Measurements from ENCODE around the gene KCNMA1. TPM values are rescaled to one million over a fixed set of nuclear protein-coding genes. Genes with fewer than 3 reads are reported as not detected.

Gene KCNMA1
- total and polyA plus RNA-seq, 2 donors (not counting 1 experiment from before 2014, with no cell fraction given) = 0.82 to 3.1 TPM

GRCh38 chr10:76945166-76945565 lies 692.4 kb downstream of the KCNMA1 start:
- DNase-seq (no peak), ATAC-seq (ENCODE audit: low read depth) (no peak)
- Mint-ChIP-seq H3K27ac (no peak overlapping the region), H3K4me1 (no peaks in the 10 kb centered on the region), H3K4me3 (no peak overlapping the region), H3K9me3 (ENCODE audit: insufficient read depth) (no peaks in the 10 kb centered on the region), H3K27me3 (no peaks in the 10 kb centered on the region)
- Histone ChIP-seq H4K20me1 (ENCODE audit: control insufficient read depth, insufficient read depth, low read length, poor library complexity, severe bottlenecking) (no peaks in the 10 kb centered on the region), H3K27ac (ENCODE audit: low read length in 2 of 2) (no peak overlapping the region), H3K4me1 (ENCODE audit: control insufficient read depth in 2 of 2, insufficient read depth in 2 of 2, low read length in 2 of 2) (no peaks in the 10 kb centered on the region), H2AFZ (ENCODE audit: insufficient read depth, low read depth, low read length, poor library complexity, severe bottlenecking) (no peak overlapping the region), H3K79me2 (ENCODE audit: control insufficient read depth, insufficient read depth, low read length) (no peaks in the 10 kb centered on the region), H3K4me3 (ENCODE audit: control extremely low read depth in 1 of 5, extremely low read depth in 1 of 5, insufficient read depth in 1 of 5, low read depth in 2 of 5, low read length in 4 of 5) (no peak overlapping the region), H3K4me2 (replicated peaks; ENCODE audit: low read depth, low read length, poor library complexity, severe bottlenecking) (no peak overlapping the region), H3K27me3 (replicated peaks in 1 of 4; ENCODE audit: control extremely low read depth in 1 of 4, control insufficient read depth in 3 of 4, insufficient read depth in 4 of 4, low read length in 3 of 4) (no peaks in the 10 kb centered on the region), H3K9ac (ENCODE audit: low read length) (no peak overlapping the region), H3K36me3 (replicated peaks in 1 of 2; ENCODE audit: control extremely low read depth in 1 of 2, control insufficient read depth in 1 of 2, extremely low read depth in 1 of 2, insufficient read depth in 2 of 2, low read length in 1 of 2) (no peaks in the 10 kb centered on the region), H3K9me3 (ENCODE audit: control extremely low read depth in 1 of 3, control insufficient read depth in 2 of 3, insufficient read depth in 1 of 3, low read length in 2 of 3) (no peaks in the 10 kb centered on the region)
- POLR2A ChIA-PET = no interaction called here
- intact Hi-C loops (cut with micrococcal nuclease) = no loop called here
- CTCF ChIA-PET = no interaction called here
- TF ChIP-seq EZH2 (IDR thresholded peaks at IDR 0.05; ENCODE audit: borderline replicate concordance, insufficient read depth, low read depth, low read length, poor library complexity, severe bottlenecking) (no peak), CTCF (IDR thresholded peaks at IDR 0.05) (no peak)
- WGBS (ENCODE audit: insufficient coverage) = 95% methylated on average over 2 of the region's 5 CpGs

- Histone ChIP-seq H3K9me3 (ENCODE audit: control extremely low read depth in 1 of 3, control insufficient read depth in 2 of 3, insufficient read depth in 1 of 3, low read length in 2 of 3) (no peaks in the 10 kb centered on the region), H3K9ac (ENCODE audit: low read length) (no peak overlapping the region), H3K79me2 (ENCODE audit: control insufficient read depth, insufficient read depth, low read length) (no peaks in the 10 kb centered on the region), H3K27me3 (replicated peaks in 1 of 4; ENCODE audit: control extremely low read depth in 1 of 4, control insufficient read depth in 3 of 4, insufficient read depth in 4 of 4, low read length in 3 of 4) (no peaks in the 10 kb centered on the region), H3K4me3 (ENCODE audit: control extremely low read depth in 1 of 5, extremely low read depth in 1 of 5, insufficient read depth in 1 of 5, low read depth in 2 of 5, low read length in 4 of 5) (no peak overlapping the region), H3K4me1 (ENCODE audit: control insufficient read depth in 2 of 2, insufficient read depth in 2 of 2, low read length in 2 of 2) (no peaks in the 10 kb centered on the region), H3K36me3 (replicated peaks in 1 of 2; ENCODE audit: control extremely low read depth in 1 of 2, control insufficient read depth in 1 of 2, extremely low read depth in 1 of 2, insufficient read depth in 2 of 2, low read length in 1 of 2) (no peaks in the 10 kb centered on the region), H3K4me2 (replicated peaks; ENCODE audit: low read depth, low read length, poor library complexity, severe bottlenecking) (no peak overlapping the region), H2AFZ (ENCODE audit: insufficient read depth, low read depth, low read length, poor library complexity, severe bottlenecking) (no peak overlapping the region), H4K20me1 (ENCODE audit: control insufficient read depth, insufficient read depth, low read length, poor library complexity, severe bottlenecking) (no peaks in the 10 kb centered on the region), H3K27ac (ENCODE audit: low read length in 2 of 2) (no peak overlapping the region)
- DNase-seq (no peak), ATAC-seq (ENCODE audit: low read depth) (no peak)
- intact Hi-C loops (cut with micrococcal nuclease) = no loop called here
- Mint-ChIP-seq H3K27ac (no peak overlapping the region), H3K4me3 (no peak overlapping the region), H3K27me3 (no peaks in the 10 kb centered on the region), H3K9me3 (ENCODE audit: insufficient read depth) (no peaks in the 10 kb centered on the region), H3K4me1 (no peaks in the 10 kb centered on the region)
- 94% methylated on average over 7 of the region's 7 CpGs for WGBS (ENCODE audit: insufficient coverage)
- ChIA-PET CTCF (no interaction called here), POLR2A (no interaction called here)
- no peak for TF ChIP-seq CTCF (IDR thresholded peaks at IDR 0.05)
- TF ChIP-seq EZH2 (IDR thresholded peaks at IDR 0.05; ENCODE audit: borderline replicate concordance, insufficient read depth, low read depth, low read length, poor library complexity, severe bottlenecking) = no peak
These were observed 693.0 kb downstream of the KCNMA1 start for GRCh38 chr10:76944640-76945039.

Measured in B cell (primary cell).